GM10847 (cell line): ENCODE results near the gene NES.

Source experiments
- POLR2A ChIP-seq: IDR thresholded peaks from 2 replicates; pipeline ENCODE4 v1.6.1; 2011; ENCODE audit not compliant: insufficient read length; ENCODE audit errors: extremely low read depth

Gene NES

GRCh38 chr1:156692925-156693847 is 16.0 kb upstream of the NES start:
- TF ChIP-seq POLR2A = no peak

- TF ChIP-seq POLR2A = no peak
Observed at GRCh38 chr1:156692441-156692924, 15.3 kb upstream of the NES start.

- no peak for TF ChIP-seq POLR2A
Observed at GRCh38 chr1:156691665-156692440, 14.6 kb upstream of the NES start.

GRCh38 chr1:156691191-156691590 is 14.0 kb upstream of the NES start:
- TF ChIP-seq POLR2A = no peak

- TF ChIP-seq POLR2A = no peak
Observed at GRCh38 chr1:156690675-156691036, 13.4 kb upstream of the NES start.

- TF ChIP-seq POLR2A = no peak
Observed at GRCh38 chr1:156689953-156690674, 12.9 kb upstream of the NES start.

GRCh38 chr1:156689035-156689952 is 12.1 kb upstream of the NES start:
- no peak for TF ChIP-seq POLR2A

- TF ChIP-seq POLR2A = no peak
Observed at GRCh38 chr1:156684227-156684782, 7.1 kb upstream of the NES start.

- TF ChIP-seq POLR2A = no peak
Observed at GRCh38 chr1:156682166-156682890, 5.1 kb upstream of the NES start.

- TF ChIP-seq POLR2A = no peak
Observed at GRCh38 chr1:156681196-156681960, 4.2 kb upstream of the NES start.

GRCh38 chr1:156680056-156680455 is 2.8 kb upstream of the NES start:
- no peak for TF ChIP-seq POLR2A

- no peak for TF ChIP-seq POLR2A
Observed at GRCh38 chr1:156677616-156678596, 699 bp upstream of the NES start.
